OCI-LY7 (cell line): ENCODE measurements around the gene KRT75. TPM values are rescaled to one million over a fixed set of nuclear protein-coding genes. Genes with fewer than 3 reads are reported as not detected.

Experiments used
- BruUV-seq: library from RNA; stranded (reverse); fragments of 400-500 nt; replicated peaks from 2 replicates; lab custom pipeline; 2021; lab: Mats Ljungman, UMichigan
- CTCF ChIA-PET: fragments of 300-600 bp; sonication (Branson Sonifier 250); formaldehyde crosslinking; loops from one replicate; lab custom pipeline; 2022; ENCODE audit warnings: antibody characterized with exemption; ENCODE audit not compliant: unreplicated experiment; lab: Charles Lee
- POLR2A ChIA-PET: fragments of 300-600 bp; sonication (Branson Sonifier 250); formaldehyde crosslinking; loops from one replicate; lab custom pipeline; 2022; ENCODE audit warnings: antibody characterized with exemption; lab: Charles Lee
- DNase-seq: peaks from one replicate; pipeline ENCODE4 v3.0.0-alpha.2; 2015; ENCODE audit warnings: low spot score
- H2AFZ ChIP-seq: fragments of 200-600 bp; sonication (generic), shearing (Covaris generic); 2 replicates; pipeline ENCODE4 v1.6.1; 2014; ENCODE audit warnings: mild to moderate bottlenecking, antibody characterized with exemption, low read length, moderate library complexity
- H3K27ac ChIP-seq: fragments of 200-600 bp; sonication (generic); 2 replicates; pipeline ENCODE4 v1.5.1; 2014; ENCODE audit warnings: mixed run types, low read depth, mild to moderate bottlenecking, moderate library complexity, low read length, inconsistent platforms; ENCODE audit not compliant: poor library complexity, severe bottlenecking
- H3K36me3 ChIP-seq: fragments of 200-600 bp; sonication (generic); 2 replicates; pipeline ENCODE4 v1.6.1; 2014; ENCODE audit warnings: mild to moderate bottlenecking, antibody characterized with exemption, low read length, moderate library complexity, mixed read lengths; ENCODE audit not compliant: insufficient read depth
- H3K4me1 ChIP-seq: fragments of 200-600 bp; sonication (generic); 2 replicates; pipeline ENCODE4 v1.5.1; 2014; ENCODE audit warnings: mild to moderate bottlenecking, low read length; ENCODE audit not compliant: insufficient read depth, poor library complexity, severe bottlenecking
- H3K4me2 ChIP-seq: fragments of 200-600 bp; sonication (generic); 2 replicates; pipeline ENCODE4 v1.6.1; 2014; ENCODE audit warnings: mild to moderate bottlenecking, low read length
- H3K4me3 ChIP-seq: fragments of 200-600 bp; sonication (generic); 2 replicates; pipeline ENCODE4 v1.5.1; 2014; ENCODE audit warnings: mild to moderate bottlenecking, low read depth, low read length; ENCODE audit not compliant: poor library complexity, severe bottlenecking
- H3K79me2 ChIP-seq: fragments of 200-600 bp; sonication (generic); 2 replicates; pipeline ENCODE4 v1.6.1; 2016; ENCODE audit warnings: low read depth, mild to moderate bottlenecking, low read length, moderate library complexity, mixed read lengths; ENCODE audit not compliant: insufficient read depth
- H3K9me2 ChIP-seq: fragments of 200-600 bp; sonication (generic); 2 replicates; pipeline ENCODE4 v1.6.1; 2016; ENCODE audit warnings: mild to moderate bottlenecking, low read length, mixed read lengths; ENCODE audit not compliant: insufficient read depth
- H3K9me3 ChIP-seq: fragments of 200-600 bp; sonication (generic); 2 replicates; pipeline ENCODE4 v1.6.1; 2014; ENCODE audit warnings: mild to moderate bottlenecking, mixed run types, low read length, mixed read lengths
- H4K20me1 ChIP-seq: fragments of 200-600 bp; sonication (generic); 2 replicates; pipeline ENCODE4 v1.6.1; 2014; ENCODE audit warnings: mild to moderate bottlenecking, antibody characterized with exemption, low read length, moderate library complexity, mixed read lengths; ENCODE audit not compliant: insufficient read depth
- CTCF ChIP-seq: fragments of 200-600 bp; sonication (generic); conservative IDR thresholded peaks from 2 replicates; pipeline ENCODE4 v1.5.1; 2014; ENCODE audit warnings: mild to moderate bottlenecking, antibody characterized with exemption, low read length, moderate library complexity, mixed read lengths
- EZH2phosphoT487 ChIP-seq: fragments of 200-600 bp; sonication (generic); IDR thresholded peaks from 2 replicates; pipeline ENCODE4 v1.6.1; 2018; ENCODE audit warnings: low read depth, borderline replicate concordance, mild to moderate bottlenecking, mixed run types, antibody characterized with exemption, low read length, moderate library complexity, mixed read lengths
- intact Hi-C: fragments of 100-400 bp; cut with micrococcal nuclease; formaldehyde crosslinking; loops from one replicate; pipeline ENCODE4 v1.10.0; 2022; ENCODE audit not compliant: unreplicated experiment
- total RNA-seq, 2 experiments: library from RNA; depleted of rRNA in 1 of 2; stranded (reverse); fragments of >200 nt in 1 of 2; shearing (Covaris generic) in 1 of 2; gene quantifications; 2 replicates each; pipeline ENCODE4 v1.2.3, GENCODE V29; 2014 to 2022

KRT75 gene
- total RNA-seq, 2 experiments from 2014 or later: not detected

GRCh38 chr12:52423035-52423434 is 11.1 kb downstream of the KRT75 start:
- no peak for DNase-seq
- Histone ChIP-seq H3K4me1 (no peaks in the 10 kb centered on the region), H3K9me3 (no peaks in the 10 kb centered on the region), H3K36me3 (no peaks in the 10 kb centered on the region), H3K27ac (no peak overlapping the region), H3K9me2 (no peaks in the 10 kb centered on the region), H3K4me2 (no peak overlapping the region), H4K20me1 (no peaks in the 10 kb centered on the region), H3K4me3 (no peak overlapping the region), H3K79me2 (no peaks in the 10 kb centered on the region), H2AFZ (no peak overlapping the region)
- POLR2A ChIA-PET: no interaction called here
- intact Hi-C loops: no loop called here
- TF ChIP-seq EZH2phosphoT487: no peak
- BruUV-seq: no TSS peak
- CTCF ChIA-PET: interaction anchor here (0.5 kb wide), 1 partner anchor 1522 kb away, joined by 3 read pairs; no protein-coding TSS in a partner anchor

- intact Hi-C loops: no loop called here
- no peaks in the 10 kb centered on the region for H3K9me3 ChIP-seq
- H3K4me1 ChIP-seq: no peaks in the 10 kb centered on the region
- no TSS peak for BruUV-seq
- no peak overlapping the region for H3K27ac ChIP-seq
- no peak overlapping the region for H2AFZ ChIP-seq
- H4K20me1 ChIP-seq: no peaks in the 10 kb centered on the region
- H3K9me2 ChIP-seq: no peaks in the 10 kb centered on the region
- no peak overlapping the region for H3K4me2 ChIP-seq
- TF ChIP-seq EZH2phosphoT487: no peak
- no peak for TF ChIP-seq CTCF
- CTCF ChIA-PET: no interaction called here
- no peaks in the 10 kb centered on the region for H3K79me2 ChIP-seq
- DNase-seq: no peak
- POLR2A ChIA-PET: no interaction called here
- no peak overlapping the region for H3K4me3 ChIP-seq
- no peaks in the 10 kb centered on the region for H3K36me3 ChIP-seq
These were observed 14.5 kb downstream of the KRT75 start for GRCh38 chr12:52419656-52420055.

GRCh38 chr12:52418576-52419110 is 15.5 kb downstream of the KRT75 start:
- ChIA-PET CTCF (no interaction called here), POLR2A (no interaction called here)
- no peaks in the 10 kb centered on the region for H3K79me2 ChIP-seq
- H3K36me3 ChIP-seq: no peaks in the 10 kb centered on the region
- H3K27ac ChIP-seq: no peak overlapping the region
- no peaks in the 10 kb centered on the region for H3K4me1 ChIP-seq
- intact Hi-C loops: no loop called here
- no peaks in the 10 kb centered on the region for H3K9me3 ChIP-seq
- no peak overlapping the region for H3K4me3 ChIP-seq
- no TSS peak for BruUV-seq
- DNase-seq: no peak
- no peak overlapping the region for H3K4me2 ChIP-seq
- H3K9me2 ChIP-seq: no peaks in the 10 kb centered on the region
- H2AFZ ChIP-seq: no peak overlapping the region
- no peak for TF ChIP-seq EZH2phosphoT487
- no peak for TF ChIP-seq CTCF
- no peaks in the 10 kb centered on the region for H4K20me1 ChIP-seq
